Occipital lobe (tissue), 2 donors: ENCODE measurements around the gene ANKRD29. TPM values are rescaled to one million over a fixed set of nuclear protein-coding genes. Genes with fewer than 3 reads are reported as not detected.

Source experiments
- DNase-seq: peaks from one replicate; lab custom pipeline; 2025; lab: John Stamatoyannopoulos, UW
- total RNA-seq: library from RNA; depleted of rRNA; stranded (reverse); fragments of >200 nt; gene quantifications from one replicate; pipeline ENCODE4 v1.2.3, GENCODE V29; 2014

ANKRD29 gene
- total RNA-seq, 1 donor from 2014 or later: 1.2 TPM

GRCh38 chr18:23684515-23685197 lies 21.9 kb upstream of the ANKRD29 start:
- no peak for DNase-seq

GRCh38 chr18:23683671-23684070 lies 21.0 kb upstream of the ANKRD29 start:
- DNase-seq: no peak

GRCh38 chr18:23683155-23683554 lies 20.4 kb upstream of the ANKRD29 start:
- no peak for DNase-seq

GRCh38 chr18:23682472-23682871 lies 19.8 kb upstream of the ANKRD29 start:
- no peak for DNase-seq

- DNase-seq: no peak
Measured at GRCh38 chr18:23682045-23682444, 19.3 kb upstream of the ANKRD29 start.

- no peak for DNase-seq
Measured at GRCh38 chr18:23675896-23676295, 13.2 kb upstream of the ANKRD29 start.

GRCh38 chr18:23675236-23675635 lies 12.5 kb upstream of the ANKRD29 start:
- DNase-seq: no peak

GRCh38 chr18:23673725-23674124 lies 11.0 kb upstream of the ANKRD29 start:
- no peak for DNase-seq

- DNase-seq: no peak
Measured at GRCh38 chr18:23671564-23671963, 8.9 kb upstream of the ANKRD29 start.

GRCh38 chr18:23669804-23670405 lies 7.2 kb upstream of the ANKRD29 start:
- no peak for DNase-seq

- DNase-seq: no peak
Measured at GRCh38 chr18:23669202-23669766, 6.6 kb upstream of the ANKRD29 start.

- no peak for DNase-seq
Measured at GRCh38 chr18:23668731-23669130, 6.0 kb upstream of the ANKRD29 start.

GRCh38 chr18:23667114-23667513 lies 4.4 kb upstream of the ANKRD29 start:
- DNase-seq: no peak

- DNase-seq: no peak
Measured at GRCh38 chr18:23664674-23665073, 2.0 kb upstream of the ANKRD29 start.

- no peak for DNase-seq
Measured at GRCh38 chr18:23661735-23662308, 889 bp downstream of the ANKRD29 start.

- DNase-seq: no peak
Measured at GRCh38 chr18:23658285-23658684, 4.4 kb downstream of the ANKRD29 start.

- DNase-seq: no peak
Measured at GRCh38 chr18:23652232-23652631, 10.5 kb downstream of the ANKRD29 start.

GRCh38 chr18:23650968-23651927 lies 11.5 kb downstream of the ANKRD29 start:
- no peak for DNase-seq

- no peak for DNase-seq
Measured at GRCh38 chr18:23648940-23649607, 13.6 kb downstream of the ANKRD29 start.

- no peak for DNase-seq
Measured at GRCh38 chr18:23648456-23648855, 14.3 kb downstream of the ANKRD29 start.

GRCh38 chr18:23646282-23646681 lies 16.4 kb downstream of the ANKRD29 start:
- DNase-seq: no peak
